Islet of Langerhans (tissue), 1 donor: ENCODE data around the gene ATP11A.

Source experiments
- FAIRE-seq: peaks from one replicate; lab custom pipeline; 2011; peaks lifted over from hg19 to GRCh38; lab: Jason Lieb, UNC

ATP11A gene

DNA sequence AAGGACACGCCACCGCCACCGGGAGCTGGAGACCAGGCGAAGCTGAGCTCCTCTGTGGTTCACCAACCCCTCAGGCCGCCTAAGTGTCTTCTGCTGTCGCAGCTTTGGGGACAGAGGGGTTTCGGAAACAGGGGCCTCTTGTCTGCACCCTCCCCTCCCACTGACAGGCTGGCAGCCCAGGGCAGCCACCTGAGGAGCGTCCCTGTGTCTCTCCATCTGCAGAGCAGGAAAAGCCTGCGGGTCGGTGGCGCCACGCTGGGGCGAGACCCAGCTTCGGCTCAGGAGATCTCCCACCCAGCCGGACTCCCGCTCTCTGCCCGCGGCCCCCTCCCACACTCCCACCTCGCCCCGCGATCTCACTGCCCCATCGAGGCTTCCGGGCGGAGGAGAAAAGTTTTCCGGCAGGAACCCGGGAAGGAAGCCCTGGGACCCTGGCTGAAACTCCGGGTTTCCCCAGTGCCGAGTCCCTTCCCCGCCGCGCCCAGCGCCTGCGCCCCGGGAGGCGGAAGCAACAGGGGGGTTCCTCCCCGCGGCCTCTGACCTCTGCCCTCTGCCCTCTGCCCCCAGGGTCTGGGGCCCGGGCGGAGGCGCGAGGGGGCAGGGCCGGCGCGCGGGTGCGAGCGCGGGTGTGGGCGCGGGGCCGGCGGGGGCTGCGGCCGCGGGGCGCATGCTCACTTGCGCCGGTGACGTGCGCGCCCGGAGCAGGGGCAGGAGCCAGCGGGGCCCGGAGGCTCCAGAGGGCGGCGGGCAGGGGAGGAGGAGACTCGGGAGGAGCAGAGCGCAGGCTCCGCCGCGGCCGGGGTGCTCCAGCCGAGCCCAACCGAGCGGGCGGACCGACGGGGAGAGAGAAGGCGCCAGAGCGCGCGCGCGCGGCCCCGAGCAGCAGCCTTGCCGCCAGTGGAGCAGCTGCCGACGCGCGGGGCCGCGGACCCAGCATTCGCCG lies at the start of gene ATP11A:
TSS of gene ATP11A (plus strand) at position 736 of the 943 bp plus-strand sequence. CDS start 379 bp downstream, outside the sequence.
- no peak for FAIRE-seq

DNA sequence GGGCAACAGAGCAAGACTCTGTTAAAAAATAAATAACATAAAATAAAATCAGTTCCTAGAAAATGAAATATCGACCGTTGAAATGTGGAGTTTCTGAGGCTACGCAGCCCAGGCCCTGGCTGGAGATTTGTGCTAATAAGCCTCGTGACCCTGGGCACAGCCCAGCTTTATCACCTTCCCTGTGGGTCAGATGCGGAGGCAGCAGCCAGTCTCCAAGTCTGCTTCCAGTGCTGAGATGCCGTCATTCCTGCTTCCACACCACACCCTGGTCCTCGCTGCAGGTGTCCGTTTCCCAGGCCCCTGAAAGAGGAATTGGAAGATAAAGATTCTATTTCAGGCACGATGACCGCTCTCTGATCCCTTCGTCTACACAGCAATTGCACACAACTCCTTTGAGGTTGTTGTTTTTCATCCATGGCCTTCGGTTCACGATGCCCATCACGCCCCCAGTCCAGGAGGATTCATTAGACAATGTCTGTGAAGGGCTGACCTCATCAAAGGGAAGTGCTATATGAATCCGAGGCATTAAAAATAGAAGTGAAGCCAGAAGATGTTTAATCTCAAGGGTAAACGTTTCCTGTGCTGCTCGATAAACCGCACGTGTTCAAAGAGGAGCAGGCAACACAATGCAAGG lies 48.3 kb upstream of the ATP11A start:
- no peak for FAIRE-seq

DNA sequence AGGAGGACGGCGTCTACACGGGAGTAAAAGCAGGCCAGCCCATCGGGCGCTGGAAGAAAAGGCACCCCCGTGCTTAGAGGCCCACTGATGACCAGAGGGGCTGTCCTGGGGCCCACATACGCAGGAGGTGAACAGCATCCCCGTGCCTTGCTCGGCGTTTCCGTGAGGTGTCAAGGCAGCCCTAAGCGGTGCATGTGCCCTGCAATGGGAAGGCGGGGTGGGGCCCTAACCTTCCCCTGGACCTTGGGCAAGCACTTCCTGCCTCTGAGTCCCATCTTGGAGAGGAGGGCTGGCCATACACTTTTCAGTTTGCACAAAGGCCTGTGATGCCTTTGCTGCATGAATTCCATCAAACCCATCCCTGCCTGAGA lies 47.8 kb upstream of the ATP11A start:
- no peak for FAIRE-seq

DNA sequence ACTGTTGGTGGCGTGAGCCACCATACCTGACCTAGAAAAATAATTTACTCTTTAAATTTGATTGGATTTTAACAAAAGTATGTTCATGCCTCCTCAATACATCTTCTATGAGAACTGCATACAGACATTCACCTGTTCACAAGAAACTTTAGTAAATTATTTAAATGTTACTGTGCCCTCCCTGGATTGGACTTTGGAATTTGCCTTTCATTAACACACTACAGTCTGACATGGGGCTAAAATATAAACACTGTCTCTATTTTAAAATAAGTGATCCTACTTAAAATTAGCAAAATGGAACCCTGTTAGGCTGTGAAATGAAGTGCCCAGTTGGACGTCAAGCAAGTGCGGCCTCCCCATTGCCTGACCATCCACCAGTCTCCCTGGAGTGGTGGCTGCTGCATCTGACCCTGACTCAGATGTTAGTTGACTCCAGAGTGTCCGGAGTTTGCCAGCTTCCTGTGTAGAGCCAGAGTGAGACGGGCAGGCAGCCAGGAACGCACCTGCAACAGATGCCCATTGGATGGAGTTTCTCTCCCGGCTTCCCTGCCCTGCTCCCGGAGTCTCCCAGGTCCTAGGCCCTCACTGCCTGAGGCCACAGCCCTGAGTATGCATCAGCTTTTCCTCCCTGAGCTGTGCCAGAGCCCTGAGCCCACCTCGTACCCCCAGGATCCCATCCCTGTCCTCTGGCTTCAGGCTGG lies 45.9 kb upstream of the ATP11A start:
- FAIRE-seq, result no peak

DNA sequence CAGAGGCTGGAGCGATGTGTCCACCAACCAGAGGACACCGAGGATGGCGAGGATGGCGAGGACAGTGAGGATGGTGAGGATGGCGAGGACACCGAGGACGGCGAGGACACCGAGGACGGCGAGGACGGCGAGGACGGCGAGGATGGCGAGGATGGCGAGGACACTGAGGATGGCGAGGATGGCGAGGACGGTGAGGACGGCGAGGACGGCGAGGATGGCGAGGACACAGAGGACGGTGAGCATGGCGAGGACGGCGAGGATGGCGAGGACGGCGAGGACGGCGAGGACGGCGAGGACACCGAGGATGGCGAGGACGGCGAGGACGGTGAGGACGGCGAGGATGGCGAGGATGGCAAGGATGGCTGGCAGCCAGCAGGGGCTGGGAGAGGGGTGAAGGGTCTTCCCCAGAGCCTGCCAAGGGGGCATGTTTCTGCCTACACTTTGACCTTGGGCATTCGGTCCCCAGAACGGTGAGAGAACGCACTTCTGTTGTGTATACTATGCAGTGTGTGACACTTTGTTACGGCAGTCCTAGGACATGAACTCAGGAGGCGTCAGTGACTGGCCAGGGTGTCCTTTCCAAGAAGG lies 44.4 kb upstream of the ATP11A start:
- no peak for FAIRE-seq

DNA sequence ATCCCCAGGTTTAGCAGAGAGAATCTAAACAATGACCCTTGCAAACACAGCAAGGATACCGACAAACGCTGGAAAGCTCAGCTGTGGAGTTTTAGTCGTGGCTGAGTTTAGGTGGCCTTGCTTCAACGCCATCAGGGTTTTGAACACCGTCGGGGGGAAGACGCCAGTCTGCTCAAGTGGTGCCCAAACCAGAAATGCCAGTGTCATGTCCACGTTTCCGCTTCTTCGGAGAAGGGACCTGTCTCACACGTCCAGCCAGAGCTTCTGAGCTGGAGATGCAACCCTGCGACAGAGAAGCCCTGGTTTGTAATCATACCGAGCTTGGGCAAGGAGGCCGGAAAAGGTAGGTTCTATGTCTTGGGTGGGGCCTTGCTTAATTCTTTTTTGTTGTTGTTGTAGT lies 42.6 kb upstream of the ATP11A start:
- FAIRE-seq, result no peak

DNA sequence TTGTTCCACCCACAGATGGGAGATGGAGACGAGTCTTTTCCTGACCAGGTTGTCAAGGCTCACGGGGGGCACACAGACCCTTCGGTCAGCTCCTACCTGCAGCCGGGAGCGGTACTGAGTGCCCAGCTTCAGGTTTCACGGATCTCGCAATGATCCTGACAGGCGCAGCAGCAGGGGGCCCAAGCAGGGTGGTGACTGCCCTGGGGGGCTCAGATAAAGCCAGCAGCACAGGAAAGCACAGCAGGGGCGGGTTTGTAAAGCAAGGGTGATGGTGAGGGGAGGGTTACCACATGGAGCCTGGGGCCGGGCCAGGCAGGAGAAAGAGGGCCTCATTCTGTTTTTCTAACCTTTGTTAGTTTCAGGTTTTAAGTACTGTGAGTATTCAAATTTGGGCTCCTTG lies 41.7 kb upstream of the ATP11A start:
- no peak for FAIRE-seq

DNA sequence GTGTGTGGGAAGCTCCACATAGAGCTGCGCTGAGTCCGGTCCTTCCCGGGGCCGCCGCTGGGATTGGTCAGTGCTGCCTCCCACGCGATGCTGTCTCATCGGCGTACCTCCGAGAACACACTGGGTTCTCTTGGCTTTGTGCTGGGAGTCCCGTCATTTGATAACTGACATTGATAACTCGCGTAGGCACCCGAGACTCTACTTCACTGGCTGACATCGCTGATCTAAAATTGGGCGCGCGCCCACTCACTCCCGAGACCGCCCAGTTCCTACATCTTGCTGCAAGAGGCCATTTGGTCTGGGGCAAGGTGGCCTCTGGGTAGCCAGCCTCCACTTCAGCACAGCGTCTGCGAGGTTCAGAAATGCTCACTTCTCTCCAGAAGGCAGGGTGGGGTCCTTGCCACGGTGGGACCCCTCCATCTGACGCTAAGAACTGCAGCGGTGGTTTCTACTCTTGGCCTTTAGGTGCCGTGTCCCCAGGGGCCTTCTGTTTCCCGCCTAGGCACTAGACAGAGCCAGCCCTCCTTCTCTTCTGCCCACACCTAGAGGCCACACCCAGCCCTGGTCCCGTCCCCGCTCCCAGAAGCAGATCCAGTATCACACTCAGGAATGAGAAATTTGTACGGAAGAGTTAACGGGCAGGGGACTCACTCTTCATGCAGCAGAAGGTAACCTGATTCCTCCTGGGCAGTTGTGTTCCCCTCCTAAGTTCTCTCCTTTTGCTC lies 40.7 kb upstream of the ATP11A start:
- no peak for FAIRE-seq

DNA sequence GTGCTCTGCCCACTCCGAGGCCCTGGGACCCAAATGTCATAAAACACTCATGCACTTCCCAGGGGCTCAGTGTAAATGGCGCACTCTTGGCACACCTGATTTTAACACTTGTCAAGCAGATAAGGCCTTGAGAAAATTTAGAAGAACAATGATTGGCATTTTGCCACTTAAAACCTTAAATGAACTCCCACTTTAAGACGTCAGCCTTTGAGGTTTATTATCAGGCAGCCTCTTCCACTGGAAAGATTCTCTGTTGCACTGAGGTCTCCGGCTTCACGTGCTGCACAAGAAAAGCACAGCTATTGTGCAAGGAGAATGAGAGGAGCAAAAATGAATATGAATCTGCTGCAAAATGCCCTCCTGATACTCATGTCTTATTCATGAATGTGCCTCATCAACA lies 38.5 kb upstream of the ATP11A start:
- no peak for FAIRE-seq

DNA sequence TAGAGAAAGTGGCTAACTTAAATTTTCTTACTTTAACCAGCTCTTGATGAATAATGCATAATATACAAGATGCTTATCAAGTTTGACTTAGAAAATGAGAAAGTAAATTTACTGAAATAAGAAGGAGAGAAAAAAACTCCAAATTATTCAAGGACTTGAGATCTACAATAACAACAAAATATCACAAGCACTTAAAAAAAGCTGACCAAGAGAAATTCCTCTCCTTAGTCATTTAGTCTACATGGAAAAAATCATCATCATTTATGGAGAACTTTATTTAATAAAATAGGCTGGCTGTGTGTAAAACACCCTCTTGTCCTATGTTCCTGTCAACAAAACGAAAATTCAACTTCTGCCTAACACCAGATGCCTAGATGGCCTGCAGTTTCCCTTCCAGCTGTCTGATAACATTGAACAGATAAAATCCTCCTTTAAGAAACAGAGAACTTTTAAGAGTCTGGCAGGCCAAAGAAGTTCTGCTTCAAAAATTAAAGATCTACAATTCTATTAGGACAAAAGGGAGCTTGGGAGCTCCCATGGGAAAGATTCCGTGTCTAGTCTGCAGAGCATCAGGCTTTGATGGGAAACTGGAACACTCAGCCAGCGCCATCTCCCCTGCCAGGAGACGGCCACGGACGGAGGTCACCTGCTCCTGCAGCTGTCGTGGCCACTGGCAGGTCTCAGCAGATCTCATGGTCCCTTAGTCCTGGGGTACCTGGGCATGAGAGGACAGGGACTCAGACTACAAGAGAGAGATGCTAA lies 37.9 kb upstream of the ATP11A start:
- no peak for FAIRE-seq

DNA sequence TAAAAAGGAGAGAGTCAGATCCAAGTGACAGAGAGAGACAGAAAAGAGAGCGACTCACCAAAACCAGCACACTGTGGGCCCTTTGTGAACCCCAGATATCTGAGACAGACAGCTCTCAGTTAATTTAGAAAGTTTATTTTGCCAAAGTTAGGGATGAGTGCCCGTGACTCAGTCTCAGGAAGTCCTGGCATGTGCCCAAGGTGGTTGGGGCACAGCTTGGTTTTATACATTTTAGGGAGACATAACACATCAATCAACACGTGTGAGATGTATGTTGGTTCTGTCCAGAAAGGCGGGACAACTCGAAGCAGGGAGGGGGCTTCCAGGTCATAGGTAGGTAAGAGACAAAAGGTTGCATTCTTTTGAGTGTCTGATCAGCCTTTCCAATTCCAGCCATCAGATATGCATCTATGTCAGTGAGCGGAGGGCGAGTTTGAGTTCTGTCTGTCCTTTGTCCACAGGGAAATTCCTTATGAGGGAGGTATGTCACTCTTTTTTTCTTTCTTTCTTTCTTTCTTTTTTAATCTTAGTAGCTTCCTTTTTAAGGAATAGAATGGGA lies 37.2 kb upstream of the ATP11A start:
- FAIRE-seq, result no peak

DNA sequence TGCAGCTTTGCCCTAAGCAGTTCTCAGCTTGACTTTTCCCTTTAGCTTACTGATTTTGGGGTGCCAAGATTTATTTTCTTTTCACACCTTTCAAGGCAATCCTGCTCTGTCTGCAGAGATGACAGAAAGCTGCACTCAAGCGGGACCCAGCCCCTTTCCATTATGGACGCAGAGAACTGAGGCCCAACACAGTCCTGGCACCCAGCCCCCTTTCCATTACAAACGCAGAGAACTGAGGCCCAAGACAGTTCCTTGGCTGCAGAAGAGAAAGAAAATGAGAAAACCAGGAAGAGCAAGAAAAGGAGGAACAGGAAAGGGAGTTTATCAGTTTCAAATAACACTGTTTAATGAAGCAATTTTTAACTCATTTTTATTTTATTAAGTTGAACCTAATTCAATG lies 36.8 kb upstream of the ATP11A start:
- FAIRE-seq, result no peak

DNA sequence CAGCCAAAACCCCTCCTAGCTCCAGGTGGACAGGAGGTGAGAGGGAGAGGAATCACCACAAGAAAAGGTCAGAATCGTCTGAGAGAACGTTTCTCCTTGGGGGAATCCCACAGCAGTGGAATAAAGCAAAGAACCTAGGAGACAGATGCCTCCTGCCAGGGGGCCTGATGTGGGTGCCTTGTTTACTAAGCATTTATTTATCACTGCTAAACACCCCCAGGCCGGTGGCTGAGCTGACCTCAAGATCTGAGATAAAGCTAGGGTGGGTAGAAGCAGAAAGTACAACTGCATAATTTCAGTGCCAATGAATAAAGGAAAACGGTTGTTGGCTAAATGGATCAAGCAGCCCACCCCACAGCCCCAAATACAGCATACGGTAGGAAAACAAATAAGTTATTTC lies 33.9 kb upstream of the ATP11A start:
- FAIRE-seq, result no peak

DNA sequence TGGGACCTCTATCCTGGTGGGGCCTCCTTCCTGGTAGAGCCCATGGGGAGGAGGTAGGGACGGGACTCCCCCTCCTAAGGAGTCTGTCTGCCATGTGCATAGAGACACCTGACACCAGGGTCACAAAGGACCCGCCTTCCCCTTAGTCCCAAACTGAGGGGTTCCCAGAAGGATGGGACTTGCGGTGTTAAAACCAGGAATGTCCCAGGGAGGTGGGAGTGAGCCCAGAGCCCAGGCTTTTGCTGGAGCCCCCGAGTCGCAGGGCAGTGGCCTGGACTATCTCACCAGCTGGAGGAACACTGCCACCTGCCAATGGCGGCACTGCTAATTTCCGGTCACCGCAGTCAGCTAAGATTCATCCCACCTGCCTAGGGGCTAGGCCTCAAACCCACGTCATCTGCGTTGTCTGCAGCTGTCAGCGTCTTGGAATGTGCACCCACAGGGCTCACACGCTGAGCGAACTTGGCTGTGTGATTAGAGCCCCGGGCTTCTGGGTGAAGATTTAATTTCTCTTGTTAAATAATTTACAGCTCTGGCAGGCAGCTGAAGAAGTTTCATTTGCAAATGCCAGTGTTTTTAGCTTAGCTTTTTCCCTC lies 31.9 kb upstream of the ATP11A start:
- no peak for FAIRE-seq

DNA sequence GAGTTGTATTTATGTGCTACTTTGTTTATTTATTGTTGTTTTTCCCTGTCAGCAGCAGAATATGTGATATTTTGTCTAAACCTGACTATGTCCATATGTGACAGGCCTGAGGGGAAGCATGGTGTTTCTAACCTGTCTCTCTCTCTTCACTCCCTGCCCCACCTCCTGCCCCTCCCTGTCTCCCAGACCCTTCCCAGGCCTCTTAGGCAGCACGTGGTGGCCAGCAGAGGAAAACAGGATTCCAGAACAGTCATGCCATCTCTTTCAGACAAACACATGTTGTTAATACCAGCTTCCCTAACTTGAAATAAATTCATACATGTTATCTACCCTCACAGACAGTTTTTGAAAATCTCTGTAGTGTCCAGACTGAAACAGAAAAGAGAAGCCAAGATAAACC lies 31.0 kb upstream of the ATP11A start:
- no peak for FAIRE-seq

DNA sequence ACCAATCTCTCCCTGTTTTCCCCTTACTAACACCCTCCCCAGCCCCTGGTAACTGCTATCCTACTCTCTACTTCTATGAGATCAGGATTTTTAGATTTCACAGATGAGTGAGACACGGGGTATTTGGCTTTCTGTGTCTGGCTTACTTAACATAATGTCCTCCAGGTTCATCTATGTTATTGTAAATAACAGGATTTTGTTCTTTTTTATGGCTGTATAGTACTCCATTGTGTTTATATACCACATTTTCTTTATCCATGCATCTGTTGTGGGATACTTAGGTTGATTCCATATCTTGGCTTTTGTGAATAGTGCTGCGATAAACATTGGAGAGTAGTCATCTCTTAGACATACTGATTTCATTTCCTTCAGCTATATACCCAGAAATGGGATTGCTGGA lies 28.5 kb upstream of the ATP11A start:
- FAIRE-seq, result no peak

DNA sequence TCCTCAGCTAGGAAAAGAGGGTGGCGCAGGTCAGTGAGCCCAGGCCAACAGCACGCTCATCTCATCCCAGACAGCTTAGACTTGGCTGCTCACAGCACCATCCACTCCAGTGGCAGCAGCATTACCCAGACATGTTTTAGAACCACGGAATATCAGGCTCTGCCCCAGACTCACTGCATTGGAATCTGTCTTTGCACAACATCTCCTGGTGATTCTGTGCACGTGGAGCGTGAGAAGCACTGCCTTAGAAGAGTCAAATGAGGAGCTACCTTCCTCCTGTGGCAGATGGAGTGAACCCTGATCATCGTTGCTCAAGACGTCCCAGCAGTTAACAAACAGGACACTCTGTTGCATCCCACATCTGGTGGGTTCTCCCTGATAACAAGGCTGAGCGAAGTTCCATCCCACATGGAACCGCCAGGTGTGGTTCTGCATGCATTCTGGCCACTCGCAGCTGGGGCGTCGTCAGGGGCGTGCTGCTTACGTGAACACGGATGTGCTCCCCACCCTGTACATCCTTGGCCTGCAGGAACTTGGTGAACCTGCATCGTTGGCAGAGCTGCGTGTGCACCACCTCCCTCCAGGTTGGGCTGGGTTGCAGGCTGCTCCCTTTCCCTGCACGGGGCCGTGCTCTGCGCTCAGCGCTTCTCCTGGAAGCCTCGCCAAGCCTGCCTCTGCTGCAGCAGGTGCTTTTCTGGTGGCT lies 25.2 kb upstream of the ATP11A start:
- FAIRE-seq, result no peak

DNA sequence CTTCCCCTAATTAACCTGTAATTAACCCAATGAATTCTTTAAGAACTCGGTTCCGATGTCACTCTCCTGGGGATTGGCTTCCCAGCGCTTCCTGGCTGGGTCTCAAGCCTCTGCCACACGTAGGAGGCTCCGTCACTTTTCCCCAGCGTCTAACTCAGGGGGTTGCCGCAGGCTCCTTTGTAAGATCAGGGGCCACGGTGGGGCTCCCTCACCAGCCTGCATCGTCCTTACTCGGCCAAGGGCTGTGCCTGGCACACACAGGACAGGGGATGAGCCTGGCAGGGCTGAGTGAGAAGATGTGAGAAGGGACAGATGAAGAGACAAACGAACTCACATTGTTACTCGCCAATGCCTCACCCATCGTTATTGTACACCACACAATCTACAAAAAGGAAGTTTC lies 20.9 kb upstream of the ATP11A start:
- no peak for FAIRE-seq

DNA sequence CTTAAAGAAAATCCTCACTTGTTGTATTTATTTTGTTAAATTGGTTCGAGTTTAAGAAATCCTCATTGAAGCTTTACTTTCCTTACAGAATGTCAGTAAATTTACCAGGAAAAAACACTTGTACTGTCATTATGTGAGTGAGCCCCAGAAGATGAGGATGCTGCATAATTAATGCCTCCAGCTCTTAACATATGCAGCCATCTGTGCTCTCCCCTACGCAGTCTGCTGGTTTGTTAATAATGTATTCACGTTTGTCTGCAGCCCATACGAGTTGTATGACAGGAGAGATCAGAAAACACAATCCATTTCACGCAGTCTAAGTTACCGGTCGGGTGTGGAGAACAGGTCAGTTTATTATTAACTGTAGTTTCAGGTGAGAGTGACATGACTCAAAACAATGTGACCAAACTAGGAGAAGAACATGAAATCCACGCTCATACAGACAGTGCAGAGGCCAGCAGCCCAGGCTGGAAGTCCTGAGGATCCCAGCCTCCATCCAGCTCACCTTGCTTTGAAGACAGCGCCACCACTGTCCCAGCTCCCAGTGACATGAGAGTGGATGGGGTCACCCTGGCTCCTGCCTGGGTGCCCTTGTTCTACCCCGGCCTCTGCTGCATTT lies 19.8 kb upstream of the ATP11A start:
- no peak for FAIRE-seq

DNA sequence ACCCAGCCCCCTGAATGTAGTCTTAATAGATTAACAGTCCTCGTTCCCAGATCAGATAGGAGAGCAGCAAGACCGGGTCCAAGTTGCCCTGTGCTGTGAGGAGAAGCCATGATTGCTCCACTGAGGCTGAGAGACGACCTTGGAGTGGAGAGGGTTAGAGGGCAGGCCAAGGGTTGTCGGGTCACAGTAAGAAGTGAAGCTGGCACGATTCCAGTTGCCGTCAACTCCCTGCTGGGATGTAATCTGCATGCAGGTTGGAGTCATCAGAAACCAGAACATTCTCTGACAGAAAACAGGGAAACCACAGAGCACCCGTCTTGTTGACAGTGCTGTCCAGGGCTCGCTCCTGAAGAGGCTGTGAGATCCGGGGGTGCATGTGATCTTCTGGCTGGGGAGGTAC lies 19.0 kb upstream of the ATP11A start:
- FAIRE-seq, result no peak
